GM08714 (cell line): Measurements from ENCODE around the gene TPR.
A peak's percentile ranks its signal among the peaks of the same experiment; 100 is the strongest.
"Not testable (repeated sequence)": the region's sequence is repeated elsewhere in the genome, so short reads cannot be mapped to it uniquely, and the experiment has no call there.

Experiments used
- H3K4me3 ChIP-seq: fragments of 200-500 bp; sonication (Bioruptor generic); 2 replicates; pipeline ENCODE4 v1.5.1; 2014; ENCODE audit warnings: mild to moderate bottlenecking, low read length, inconsistent platforms
- ZNF274 ChIP-seq: IDR thresholded peaks from 2 replicates; pipeline ENCODE4 v1.6.1; 2012; ENCODE audit warnings: mild to moderate bottlenecking, low read depth, low read length

TPR gene

DNA sequence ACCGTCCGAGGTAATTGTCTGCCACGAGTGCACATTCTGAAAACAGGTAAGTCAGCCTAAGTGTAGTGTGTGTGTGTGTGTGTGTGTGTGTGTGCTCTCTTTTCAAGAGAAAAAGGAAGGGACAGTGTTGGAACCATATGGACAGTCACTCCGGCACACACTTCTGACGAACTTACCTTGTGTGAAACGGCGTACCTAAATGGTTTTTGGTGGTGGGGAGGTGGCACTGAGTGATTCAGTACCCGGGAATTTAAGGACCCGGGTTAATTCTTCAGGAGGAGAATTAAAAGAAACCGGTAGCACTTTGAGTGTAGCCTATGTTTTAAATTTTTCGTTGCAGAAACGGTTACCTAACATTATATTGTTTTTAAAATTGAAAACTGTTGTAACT, 871 bp upstream of the TPR start:
- TF ChIP-seq ZNF274 = no peak
- H3K4me3 ChIP-seq = peak overlapping the region; percentile 83

- peak overlapping the region; percentile 83 for H3K4me3 ChIP-seq
- no peak for TF ChIP-seq ZNF274
Measured at GRCh38 chr1:186374303-186375151, 526 bp downstream of the TPR start.

GRCh38 chr1:186347837-186348691, 27.0 kb downstream of the TPR start:
- not testable (repeated sequence) for H3K4me3 ChIP-seq

- no peak for TF ChIP-seq ZNF274
- no peak overlapping the region for H3K4me3 ChIP-seq
Measured at GRCh38 chr1:186340772-186341171, 34.3 kb downstream of the TPR start.

DNA sequence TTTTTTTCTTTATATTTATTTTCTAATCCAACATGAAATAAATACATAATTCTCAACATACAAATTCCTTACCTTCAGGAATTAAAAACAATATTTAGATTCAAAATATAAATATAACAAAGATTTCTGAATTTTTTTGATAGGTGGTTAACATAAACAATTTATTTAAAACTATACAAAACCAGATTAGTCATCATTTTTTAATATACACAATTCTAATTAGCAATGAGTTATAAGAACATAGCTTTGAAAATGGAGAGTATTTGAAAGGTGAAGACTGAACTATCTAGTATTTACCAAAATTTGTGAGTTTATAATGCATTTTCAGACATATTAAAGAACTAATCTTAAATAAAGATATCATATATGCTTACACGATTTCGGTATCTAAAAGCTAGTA, 37.5 kb downstream of the TPR start:
- TF ChIP-seq ZNF274 = no peak
- H3K4me3 ChIP-seq = no peak overlapping the region

DNA sequence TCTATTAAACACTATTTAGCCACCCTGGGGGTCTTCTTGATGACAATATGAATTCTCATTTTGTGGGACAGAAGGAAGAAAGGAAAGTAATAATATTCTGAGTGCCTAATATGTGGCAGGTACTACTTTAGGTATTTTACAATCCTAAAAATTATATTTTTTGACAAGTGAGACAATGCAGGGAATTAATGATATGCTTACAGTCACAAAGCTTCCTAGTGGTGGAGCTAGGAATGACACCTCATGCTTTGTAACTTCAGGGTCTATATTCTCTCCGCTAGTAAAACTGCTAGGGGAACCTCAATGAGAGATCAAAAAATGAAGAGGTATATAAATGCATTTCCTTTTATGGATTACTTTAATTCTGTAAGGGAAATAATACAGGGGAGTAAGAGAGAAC, 44.3 kb downstream of the TPR start:
- no peak for TF ChIP-seq ZNF274
- H3K4me3 ChIP-seq = no peak overlapping the region

- TF ChIP-seq ZNF274 = no peak
- no peak overlapping the region for H3K4me3 ChIP-seq
Measured at GRCh38 chr1:186327331-186327730, 47.7 kb downstream of the TPR start.

DNA sequence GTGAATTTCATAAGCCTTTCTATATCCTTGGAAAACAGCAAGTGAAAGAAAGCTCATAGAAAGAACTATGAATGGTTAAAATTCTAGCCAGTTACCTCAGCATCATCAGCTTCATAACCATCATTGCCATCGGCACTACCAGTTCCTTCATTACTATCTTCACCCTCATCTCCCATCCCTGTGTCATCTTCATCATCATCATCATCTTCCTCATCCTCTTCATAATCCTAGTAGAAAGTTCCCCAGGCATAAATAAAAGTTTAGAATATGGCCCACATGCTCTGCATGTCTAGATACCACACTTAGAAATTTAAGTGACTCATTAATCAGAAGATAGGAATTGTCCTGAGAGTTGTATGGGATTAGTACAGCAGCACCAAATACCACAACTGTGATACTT, 49.0 kb downstream of the TPR start:
- no peak for TF ChIP-seq ZNF274
- H3K4me3 ChIP-seq = no peak overlapping the region

- no peak overlapping the region for H3K4me3 ChIP-seq
- TF ChIP-seq ZNF274 = no peak
Measured at GRCh38 chr1:186325239-186325638, 49.8 kb downstream of the TPR start.

GRCh38 chr1:186323865-186324264, 51.2 kb downstream of the TPR start:
- H3K4me3 ChIP-seq = no peak overlapping the region
- no peak for TF ChIP-seq ZNF274

DNA sequence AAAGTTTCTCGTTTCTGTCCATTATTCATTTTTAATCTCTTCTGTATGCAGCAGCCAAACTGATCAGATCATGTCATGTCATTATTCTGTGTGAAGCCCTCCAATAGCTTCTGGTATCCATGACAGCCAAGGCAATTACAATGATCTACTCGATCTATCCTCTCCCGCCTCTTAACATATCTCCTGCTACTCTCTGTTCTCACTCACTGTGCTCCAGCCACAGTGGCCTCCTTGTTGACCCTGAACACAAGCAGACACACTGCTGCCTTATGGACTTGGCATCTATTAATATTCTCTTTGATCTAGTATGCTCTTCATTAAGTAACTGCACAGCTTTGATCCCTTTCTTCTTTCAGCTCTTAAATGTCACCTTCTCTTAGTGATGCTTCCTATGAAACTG, 59.5 kb downstream of the TPR start:
- no peak for TF ChIP-seq ZNF274
- H3K4me3 ChIP-seq = no peak overlapping the region

DNA sequence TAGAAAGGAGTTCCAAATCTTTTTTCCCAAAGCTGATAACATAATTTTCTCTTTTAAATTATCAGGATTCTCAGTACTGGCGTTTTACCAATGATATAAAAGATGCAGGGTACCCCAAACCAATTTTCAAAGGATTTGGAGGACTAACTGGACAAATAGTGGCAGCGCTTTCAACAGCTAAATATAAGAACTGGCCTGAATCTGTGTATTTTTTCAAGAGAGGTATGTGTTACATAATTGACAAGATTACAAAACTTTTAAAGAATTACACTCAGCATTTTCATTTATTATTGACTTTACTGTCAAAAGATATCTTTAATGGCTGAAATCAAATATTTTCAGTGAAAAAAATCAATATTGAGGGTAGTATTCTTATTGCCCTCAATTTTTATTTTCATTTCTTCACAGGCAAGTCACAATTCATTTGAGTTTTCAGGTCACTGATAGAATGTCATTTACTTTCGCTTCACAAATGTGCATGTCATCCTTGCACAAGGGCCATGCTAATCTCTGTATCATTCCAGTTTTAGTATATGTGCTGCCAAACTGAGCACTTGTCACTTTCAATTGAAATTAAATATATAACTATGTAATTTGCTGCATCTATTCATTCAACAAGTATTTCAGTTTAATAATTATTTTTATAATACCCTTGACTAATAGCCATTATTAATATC, 63.5 kb downstream of the TPR start:
- no peak for TF ChIP-seq ZNF274
- no peak overlapping the region for H3K4me3 ChIP-seq

DNA sequence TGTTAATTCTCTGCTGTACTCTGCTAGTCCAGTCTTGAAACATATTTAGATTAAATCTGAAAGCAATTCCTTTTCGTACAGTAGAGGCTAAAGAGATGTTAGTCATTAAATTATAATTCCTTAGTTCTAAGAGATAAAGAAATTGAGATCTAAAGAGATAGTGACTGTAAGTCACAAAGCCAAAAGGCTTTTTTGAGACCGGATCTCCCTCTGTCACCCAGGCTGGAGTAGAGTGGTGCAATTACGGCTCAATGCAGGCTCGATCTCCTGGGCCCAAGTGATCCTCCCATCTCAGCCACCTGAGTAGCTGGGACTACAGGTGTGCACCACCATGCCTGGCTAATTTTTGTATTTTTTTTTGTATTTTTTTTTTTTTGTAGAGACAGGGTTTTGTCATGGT, 64.7 kb downstream of the TPR start:
- no peak overlapping the region for H3K4me3 ChIP-seq
- TF ChIP-seq ZNF274 = no peak

GRCh38 chr1:186308264-186309060, 66.6 kb downstream of the TPR start:
- no peak overlapping the region for H3K4me3 ChIP-seq
- no peak for TF ChIP-seq ZNF274

GRCh38 chr1:186307445-186307844, 67.6 kb downstream of the TPR start:
- no peak for TF ChIP-seq ZNF274

More at GRCh38 chr1:186307445-186307844, 67.6 kb downstream of the TPR start:
- no peak overlapping the region for H3K4me3 ChIP-seq
